Adrenal gland (tissue), 12 donors: ENCODE data around the gene MAP3K2. TPM values are rescaled to one million over a fixed set of nuclear protein-coding genes. Genes with fewer than 3 reads are reported as not detected.

ENCODE experiments used
- DNase-seq, 7 donors: peaks; one replicate each; pipeline ENCODE4 v3.0.0-alpha.2; 2019 to 2020
- H3K27ac ChIP-seq, 5 donors: fragments of 200-600 bp; sonication (generic) in 4 of 5; 1 replicate in 3 of 5; 2 replicates in 2 of 5; pipeline versions ENCODE4 v1.5.1 to v1.8.0; 2016 to 2020; ENCODE audit warnings: mild to moderate bottlenecking in 1 of 5
- H3K27me3 ChIP-seq: fragments of 200-600 bp; 2 replicates; pipeline ENCODE4 v1.8.0; 2021
- H3K36me3 ChIP-seq, 2 donors: fragments of 200-600 bp; replicated peaks in 1 of 2; 1 replicate in 1 of 2; 2 replicates in 1 of 2; pipeline versions ENCODE4 v1.5.1 to v1.8.0; 2018 to 2022
- H3K4me1 ChIP-seq, 2 donors: fragments of 200-600 bp; replicated peaks in 1 of 2; 1 replicate in 1 of 2; 2 replicates in 1 of 2; pipeline versions ENCODE4 v1.5.1 to v1.8.0; 2018 to 2021
- H3K4me3 ChIP-seq, 4 donors: fragments of 200-600 bp; sonication (generic) in 3 of 4; one replicate each; pipeline ENCODE4 v1.5.1; 2016 to 2018
- H3K9me3 ChIP-seq, 3 donors: fragments of 200-600 bp; sonication (generic) in 1 of 3; replicated peaks in 1 of 3; 1 replicate in 2 of 3; 2 replicates in 1 of 3; pipeline versions ENCODE4 v1.5.1 to v1.8.0; 2016 to 2021
- POLR2A ChIP-seq, 2 donors: fragments of 450-650 bp; IDR thresholded peaks; one replicate each; pipeline ENCODE4 v1.6.1; 2017; ENCODE audit warnings: antibody characterized with exemption in 2 of 2, mild to moderate bottlenecking in 2 of 2, moderate library complexity in 1 of 2
- WGBS, 4 donors: extraction: QIAGEN DNeasy Blood & Tissue Kit in 2 of 4; methylation state at CpG; one replicate each; pipeline versions ENCODE4 v1.1.5 to v1.1.7; 2013 to 2017; 5-methylcytosine and 5-hydroxymethylcytosine counted together
- intact Hi-C, 2 donors: fragments of 100-400 bp; cut with DNase I; formaldehyde crosslinking; loops; one replicate each; pipeline versions ENCODE4 v1.14.1 to v1.15.0; 2022 to 2023
- polyA plus RNA-seq, 3 donors: library from polyadenylated mRNA; stranded (reverse); fragments of 200-250 nt in 2 of 3; fragments of 350-450 nt in 1 of 3; fragmentation: Illumina TruSeq in 1 of 3; extraction: RNeasy Lipid Tissue Mini Kit (QIAGEN cat#74804) in 1 of 3; gene quantifications; one replicate each; pipeline ENCODE4 v1.2.3, GENCODE V29; 2013 to 2014
- total RNA-seq, 9 donors: library from RNA; depleted of rRNA in 4 of 9; stranded (reverse); fragments of >200 nt in 4 of 9; fragments of 120-200 nt in 1 of 9; fragmentation: NEBNext Ultra II Directional in 1 of 9; extraction: Animal tissue kit (Norgen Biotek cat#: 25700) in 1 of 9; gene quantifications; one replicate each; pipeline versions ENCODE4 v1.1.0 to v1.2.4, GENCODE V29; 2013 to 2023
- TF ChIP-seq, protein P1 (sequence below), 6 experiments: fragments of 450-650 bp in 4 of 6; fragments of 200-600 bp in 2 of 6; sonication (generic) in 1 of 6; IDR thresholded peaks; 1 replicate in 5 of 6; 2 replicates in 1 of 6; pipeline versions ENCODE4 v1.5.1 to v1.8.0; 2016 to 2021; ENCODE audit warnings: antibody characterized with exemption in 6 of 6, mild to moderate bottlenecking in 2 of 6, moderate library complexity in 1 of 6
- donor health status: healthy with polysubstance abuse.
- donor health status: Bipolar disorder and iron deficiency.
- donor health status: DM: yes; HTN: yes; CAD: no.
- donor health status: DM: no; HTN: no; CAD: no.
- donor health status: DM: no; HTN: no; CAD: no.
- donor health status: DM: yes; HTN: yes; CAD: no.

The MAP3K2 gene
- total and polyA plus RNA-seq, 12 donors, result 4.2 to 91.6 (median 49.2) TPM

GRCh38 chr2:127431408-127432023 lies 43.7 kb upstream of the MAP3K2 start:
- Histone ChIP-seq H3K4me1 (no peaks in the 10 kb centered on the region), H3K27ac (no peak overlapping the region), H3K4me3 (no peak overlapping the region), H3K36me3 (no peaks in the 10 kb centered on the region), H3K27me3 (no peaks in the 10 kb centered on the region), H3K9me3 (no peaks in the 10 kb centered on the region)
- 79 to 86% (median 81%) methylated on average over 8 to 14 of the region's 14 CpGs for WGBS, 4 donors
- intact Hi-C loops, result no loop called here
- DNase-seq, result peak in 1 of 7 donors; percentile 41
- TF ChIP-seq POLR2A (IDR thresholded peaks at IDR 0.05), result no peak
- TF ChIP-seq, protein P1, sequence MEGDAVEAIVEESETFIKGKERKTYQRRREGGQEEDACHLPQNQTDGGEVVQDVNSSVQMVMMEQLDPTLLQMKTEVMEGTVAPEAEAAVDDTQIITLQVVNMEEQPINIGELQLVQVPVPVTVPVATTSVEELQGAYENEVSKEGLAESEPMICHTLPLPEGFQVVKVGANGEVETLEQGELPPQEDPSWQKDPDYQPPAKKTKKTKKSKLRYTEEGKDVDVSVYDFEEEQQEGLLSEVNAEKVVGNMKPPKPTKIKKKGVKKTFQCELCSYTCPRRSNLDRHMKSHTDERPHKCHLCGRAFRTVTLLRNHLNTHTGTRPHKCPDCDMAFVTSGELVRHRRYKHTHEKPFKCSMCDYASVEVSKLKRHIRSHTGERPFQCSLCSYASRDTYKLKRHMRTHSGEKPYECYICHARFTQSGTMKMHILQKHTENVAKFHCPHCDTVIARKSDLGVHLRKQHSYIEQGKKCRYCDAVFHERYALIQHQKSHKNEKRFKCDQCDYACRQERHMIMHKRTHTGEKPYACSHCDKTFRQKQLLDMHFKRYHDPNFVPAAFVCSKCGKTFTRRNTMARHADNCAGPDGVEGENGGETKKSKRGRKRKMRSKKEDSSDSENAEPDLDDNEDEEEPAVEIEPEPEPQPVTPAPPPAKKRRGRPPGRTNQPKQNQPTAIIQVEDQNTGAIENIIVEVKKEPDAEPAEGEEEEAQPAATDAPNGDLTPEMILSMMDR (IDR thresholded peaks at IDR 0.05), result no peak

DNA sequence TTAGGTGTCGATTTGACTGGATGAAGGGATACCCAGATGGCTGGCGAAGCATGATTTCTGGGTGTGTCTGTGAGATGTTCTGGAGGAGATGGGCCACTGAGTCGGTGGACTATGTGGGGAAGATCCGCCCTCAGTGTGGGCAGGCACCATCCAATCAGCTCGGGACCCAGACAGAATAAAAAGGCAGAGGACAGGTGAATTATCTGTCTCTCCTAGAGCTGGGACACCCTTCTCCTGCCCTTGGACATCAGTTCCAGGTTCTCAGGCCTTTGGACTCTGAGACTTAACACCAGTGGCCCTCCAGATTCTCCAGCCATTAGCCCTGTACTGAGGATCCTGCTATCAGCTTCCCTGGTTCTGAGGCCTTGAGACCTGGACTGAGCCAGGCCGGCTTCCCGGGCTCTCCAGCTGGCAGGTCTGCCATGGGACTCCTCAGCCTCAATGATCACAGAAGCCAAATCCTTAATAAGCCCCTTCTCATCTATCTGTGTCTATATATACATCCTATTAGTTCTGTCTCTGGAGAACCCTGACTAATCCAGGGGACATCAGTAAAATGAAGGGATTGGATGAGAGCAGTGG lies 42.2 kb upstream of the MAP3K2 start:
- Histone ChIP-seq H3K4me1 (no peaks in the 10 kb centered on the region), H3K4me3 (no peak overlapping the region), H3K27ac (no peak overlapping the region), H3K9me3 (no peaks in the 10 kb centered on the region), H3K27me3 (no peaks in the 10 kb centered on the region), H3K36me3 (no peaks in the 10 kb centered on the region)
- no peak for TF ChIP-seq POLR2A (IDR thresholded peaks at IDR 0.05)
- TF ChIP-seq, protein P1 (IDR thresholded peaks at IDR 0.05), result no peak
- 79 to 93% (median 89%) methylated on average over 6 to 7 of the region's 7 CpGs for WGBS, 4 donors
- intact Hi-C loops, result loop anchor here (5.0 to 10.0 kb wide), 2 partner anchors 45 to 47 kb away; no protein-coding TSS in a partner anchor
- peak in 1 of 7 donors; percentile 41 for DNase-seq

DNA sequence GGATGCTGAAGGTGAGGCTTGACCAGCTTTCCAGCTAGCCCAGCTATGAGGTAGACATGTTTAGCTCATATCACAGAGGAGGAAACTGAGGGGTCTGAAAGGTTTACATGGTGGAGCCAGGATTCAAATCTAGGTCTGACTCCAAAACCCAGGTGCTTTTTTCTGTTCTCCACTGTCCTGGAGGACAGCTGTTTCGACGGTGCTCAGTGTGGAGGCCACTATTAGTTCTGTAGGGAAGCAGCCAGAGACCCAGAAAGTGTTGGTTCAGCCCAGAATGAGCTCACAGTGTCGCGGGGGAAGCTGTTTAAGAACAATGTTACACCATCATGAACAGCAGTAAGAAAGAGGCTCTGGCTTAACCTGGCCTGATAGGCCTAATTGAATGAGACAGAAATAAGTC lies 41.5 kb upstream of the MAP3K2 start:
- Histone ChIP-seq H3K36me3 (no peaks in the 10 kb centered on the region), H3K4me1 (no peaks in the 10 kb centered on the region), H3K9me3 (no peaks in the 10 kb centered on the region), H3K27me3 (peaks cover 2% of the 10 kb centered on the region), H3K27ac (no peak overlapping the region), H3K4me3 (no peak overlapping the region)
- TF ChIP-seq, protein P1 (IDR thresholded peaks at IDR 0.05), result no peak
- TF ChIP-seq POLR2A (IDR thresholded peaks at IDR 0.05), result no peak
- intact Hi-C loops, result loop anchor here (5.0 to 10.0 kb wide), 2 partner anchors 46 to 48 kb away; no protein-coding TSS in a partner anchor
- WGBS, 4 donors, result 85 to 93% (median 90%) methylated on average over 4 of the region's 4 CpGs
- DNase-seq, result peak in 1 of 7 donors; percentile 44

- peak in 1 of 7 donors; percentile 17 for DNase-seq
- peaks cover 2 to 3% of the 10 kb centered on the region in 2 donors for H3K4me1 ChIP-seq
- no peaks in the 10 kb centered on the region for H3K9me3 ChIP-seq
- no peak overlapping the region for H3K4me3 ChIP-seq
- intact Hi-C loops, result loop anchor here (5.0 to 10.0 kb wide), 2 partner anchors 46 to 49 kb away; no protein-coding TSS in a partner anchor
- H3K36me3 ChIP-seq, result no peaks in the 10 kb centered on the region
- no peak for TF ChIP-seq POLR2A (IDR thresholded peaks at IDR 0.05)
- TF ChIP-seq, protein P1 (IDR thresholded peaks at IDR 0.05), result no peak
- H3K27me3 ChIP-seq, result peaks cover 5% of the 10 kb centered on the region
- 75 to 93% (median 86%) methylated on average over 1 to 6 of the region's 6 CpGs for WGBS, 4 donors
- H3K27ac ChIP-seq, result no peak overlapping the region
Measured at GRCh38 chr2:127428815-127429109, 41.0 kb upstream of the MAP3K2 start.
